ENCODE measurements around the gene PHLPP1.
"Not testable (repeated sequence)": the region's sequence is repeated elsewhere in the genome, so short reads cannot be mapped to it uniquely, and the experiment has no call there.

The PHLPP1 gene

DNA sequence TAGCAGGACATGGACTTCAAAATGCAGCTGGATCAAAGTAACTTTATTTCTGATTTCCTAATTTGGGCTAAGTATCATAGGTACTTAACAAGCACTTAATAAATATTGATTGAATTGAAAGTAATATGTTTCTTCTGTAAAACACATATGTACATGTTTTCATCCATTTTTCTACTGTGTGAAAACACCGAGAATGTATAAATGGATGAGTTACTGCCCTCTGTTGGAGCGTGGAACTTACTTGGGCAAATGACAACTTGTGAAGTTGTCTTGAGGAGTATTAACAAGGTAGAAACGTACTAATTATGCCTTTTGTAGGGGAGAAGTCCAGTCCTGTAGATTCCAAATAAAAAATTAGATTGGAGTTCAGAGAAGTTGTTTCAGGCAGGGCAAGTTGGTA, 87.2 kb downstream of the PHLPP1 start:
- Histone ChIP-seq H2AFZ (ENCODE audit: low read length) (no peak overlapping the region), H3K79me1 (ENCODE audit: low read depth, low read length) (peaks cover 1% of the 10 kb centered on the region), H3K27ac (replicated peaks; ENCODE audit: low read length) (no peak overlapping the region), H2BK5ac (ENCODE audit: low read length) (no peak overlapping the region), H3K23ac (ENCODE audit: low read depth, low read length, poor library complexity) (no peak overlapping the region), H3K4me1 (ENCODE audit: control insufficient read depth in 2 of 2, insufficient read depth in 1 of 2, low read depth in 1 of 2, low read length in 2 of 2) (peaks cover 3 to 14% of the 10 kb centered on the region in 2 donors), H3K4me2 (ENCODE audit: insufficient read depth, low read length, poor library complexity, severe bottlenecking) (no peak overlapping the region), H2AK5ac (ENCODE audit: low read depth, low read length) (no peak overlapping the region), H2BK15ac (ENCODE audit: low read length) (no peak overlapping the region), H4K91ac (ENCODE audit: low read depth, low read length, poor library complexity) (no peak overlapping the region), H3K27me3 (ENCODE audit: control insufficient read depth in 3 of 3, insufficient read depth in 3 of 3, low read depth in 1 of 3, low read length in 3 of 3) (no peaks in the 10 kb centered on the region), H3K4ac (ENCODE audit: low read length) (no peak overlapping the region), H3K14ac (ENCODE audit: low read length) (no peak overlapping the region), H2BK120ac (ENCODE audit: low read depth, low read length) (no peak overlapping the region), H3K4me3 (ENCODE audit: low read length in 2 of 2) (no peak overlapping the region), H3K9me3 (replicated peaks in 1 of 2; ENCODE audit: control insufficient read depth in 2 of 2, insufficient read depth in 1 of 2, low read depth in 1 of 2, low read length in 2 of 2) (peaks cover 0 to 3% of the 10 kb centered on the region in 2 donors), H3K18ac (ENCODE audit: low read length) (no peak overlapping the region), H3K36me3 (replicated peaks in 1 of 2; ENCODE audit: control insufficient read depth in 2 of 2, insufficient read depth in 2 of 2, low read length in 2 of 2) (no peaks in the 10 kb centered on the region), H4K8ac (ENCODE audit: low read depth, low read length) (no peak overlapping the region), H3K9ac (ENCODE audit: low read depth, low read length, poor library complexity) (no peak overlapping the region), H2BK12ac (ENCODE audit: low read length) (no peak overlapping the region)
- WGBS, 2 donors (ENCODE audit: extremely low coverage in 2 of 2, insufficient read length in 2 of 2, insufficient replicate concordance in 1 of 2): no CpG with 5 or more reads among the region's 3 CpGs
- no peak for DNase-seq (ENCODE audit: low spot score)

DNA sequence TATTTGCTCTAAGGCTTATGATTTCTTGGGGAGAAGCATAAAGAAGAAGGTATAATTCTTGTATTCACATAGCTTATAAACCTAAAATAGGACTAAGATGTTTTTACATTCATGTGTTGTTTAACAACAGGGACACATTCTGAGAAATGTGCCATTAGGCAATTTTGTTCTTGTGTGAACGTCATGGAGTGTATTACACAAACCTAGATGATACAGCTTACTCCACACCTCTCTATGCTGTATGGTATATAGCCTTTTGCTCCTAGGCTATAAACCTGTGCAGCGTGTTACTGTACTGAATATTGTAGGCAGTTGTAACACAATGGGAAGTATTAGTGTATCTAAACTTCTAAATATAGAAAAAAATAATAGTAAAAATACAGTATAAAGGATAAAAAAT, 92.1 kb downstream of the PHLPP1 start:
- Histone ChIP-seq H3K27ac (replicated peaks; ENCODE audit: low read length) (no peak overlapping the region), H4K91ac (ENCODE audit: low read depth, low read length, poor library complexity) (no peak overlapping the region), H3K18ac (ENCODE audit: low read length) (no peak overlapping the region), H2BK12ac (ENCODE audit: low read length) (no peak overlapping the region), H3K4ac (ENCODE audit: low read length) (no peak overlapping the region), H2AFZ (ENCODE audit: low read length) (no peak overlapping the region), H3K23ac (ENCODE audit: low read depth, low read length, poor library complexity) (no peak overlapping the region), H2BK120ac (ENCODE audit: low read depth, low read length) (no peak overlapping the region), H3K9ac (ENCODE audit: low read depth, low read length, poor library complexity) (no peak overlapping the region), H3K9me3 (replicated peaks in 1 of 2; ENCODE audit: control insufficient read depth in 2 of 2, insufficient read depth in 1 of 2, low read depth in 1 of 2, low read length in 2 of 2) (peaks cover 0 to 3% of the 10 kb centered on the region in 2 donors), H3K14ac (ENCODE audit: low read length) (no peak overlapping the region), H4K8ac (ENCODE audit: low read depth, low read length) (no peak overlapping the region), H2BK15ac (ENCODE audit: low read length) (no peak overlapping the region), H3K27me3 (ENCODE audit: control insufficient read depth in 3 of 3, insufficient read depth in 3 of 3, low read depth in 1 of 3, low read length in 3 of 3) (no peaks in the 10 kb centered on the region), H3K4me3 (ENCODE audit: low read length in 2 of 2) (no peak overlapping the region), H3K4me1 (ENCODE audit: control insufficient read depth in 2 of 2, insufficient read depth in 1 of 2, low read depth in 1 of 2, low read length in 2 of 2) (peaks cover 3 to 5% of the 10 kb centered on the region in 2 donors), H3K79me1 (ENCODE audit: low read depth, low read length) (peaks cover 1% of the 10 kb centered on the region), H2AK5ac (ENCODE audit: low read depth, low read length) (no peak overlapping the region), H3K36me3 (replicated peaks in 1 of 2; ENCODE audit: control insufficient read depth in 2 of 2, insufficient read depth in 2 of 2, low read length in 2 of 2) (no peaks in the 10 kb centered on the region), H2BK5ac (ENCODE audit: low read length) (no peak overlapping the region), H3K4me2 (ENCODE audit: insufficient read depth, low read length, poor library complexity, severe bottlenecking) (no peak overlapping the region)
- no peak for DNase-seq (ENCODE audit: low spot score)
- no CpG with 5 or more reads among the region's 2 CpGs for WGBS, 2 donors (ENCODE audit: extremely low coverage in 2 of 2, insufficient read length in 2 of 2, insufficient replicate concordance in 1 of 2)

DNA sequence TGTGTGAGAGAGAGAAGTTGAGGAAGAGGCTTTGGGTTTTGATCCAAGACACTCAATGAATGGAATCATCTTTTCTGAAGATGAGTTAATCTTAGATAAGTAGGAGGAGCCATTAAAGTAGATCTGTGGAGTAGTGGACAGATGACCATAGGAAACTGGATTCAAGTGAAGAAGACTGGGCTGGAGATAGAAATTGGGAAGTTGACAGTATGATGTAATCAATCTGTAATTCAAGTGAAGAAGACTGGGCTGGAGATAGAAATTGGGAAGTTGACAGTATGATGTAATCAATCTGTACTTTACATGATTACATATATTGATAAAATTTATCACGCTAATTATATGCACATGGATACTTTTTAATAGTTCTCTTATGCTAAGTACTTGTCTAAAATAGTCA, 92.8 kb downstream of the PHLPP1 start:
- no peak overlapping the region for H2AK5ac ChIP-seq (ENCODE audit: low read depth, low read length)
- no peaks in the 10 kb centered on the region for H3K36me3 ChIP-seq (replicated peaks in 1 of 2; ENCODE audit: control insufficient read depth in 2 of 2, insufficient read depth in 2 of 2, low read length in 2 of 2)
- H3K27me3 ChIP-seq (ENCODE audit: control insufficient read depth in 3 of 3, insufficient read depth in 3 of 3, low read depth in 1 of 3, low read length in 3 of 3): no peaks in the 10 kb centered on the region
- no CpG with 5 or more reads among the region's 1 CpG for WGBS, 2 donors (ENCODE audit: extremely low coverage in 2 of 2, insufficient read length in 2 of 2, insufficient replicate concordance in 1 of 2)
- H3K4ac ChIP-seq (ENCODE audit: low read length): no peak overlapping the region
- peaks cover 0 to 3% of the 10 kb centered on the region in 2 donors for H3K9me3 ChIP-seq (replicated peaks in 1 of 2; ENCODE audit: control insufficient read depth in 2 of 2, insufficient read depth in 1 of 2, low read depth in 1 of 2, low read length in 2 of 2)
- no peak overlapping the region for H3K4me2 ChIP-seq (ENCODE audit: insufficient read depth, low read length, poor library complexity, severe bottlenecking)
- no peak overlapping the region for H2BK5ac ChIP-seq (ENCODE audit: low read length)
- no peak for DNase-seq (ENCODE audit: low spot score)
- no peak overlapping the region for H4K91ac ChIP-seq (ENCODE audit: low read depth, low read length, poor library complexity)
- no peak overlapping the region for H3K27ac ChIP-seq (replicated peaks; ENCODE audit: low read length)
- H2BK12ac ChIP-seq (ENCODE audit: low read length): no peak overlapping the region
- no peak overlapping the region for H3K14ac ChIP-seq (ENCODE audit: low read length)
- H3K9ac ChIP-seq (ENCODE audit: low read depth, low read length, poor library complexity): no peak overlapping the region
- peaks cover 1% of the 10 kb centered on the region for H3K79me1 ChIP-seq (ENCODE audit: low read depth, low read length)
- peaks cover 3 to 7% of the 10 kb centered on the region in 2 donors for H3K4me1 ChIP-seq (ENCODE audit: control insufficient read depth in 2 of 2, insufficient read depth in 1 of 2, low read depth in 1 of 2, low read length in 2 of 2)
- H3K18ac ChIP-seq (ENCODE audit: low read length): no peak overlapping the region
- H3K23ac ChIP-seq (ENCODE audit: low read depth, low read length, poor library complexity): no peak overlapping the region
- no peak overlapping the region for H2BK15ac ChIP-seq (ENCODE audit: low read length)
- H4K8ac ChIP-seq (ENCODE audit: low read depth, low read length): no peak overlapping the region
- H3K4me3 ChIP-seq (ENCODE audit: low read length in 2 of 2): no peak overlapping the region
- H2AFZ ChIP-seq (ENCODE audit: low read length): no peak overlapping the region
- H2BK120ac ChIP-seq (ENCODE audit: low read depth, low read length): no peak overlapping the region

DNA sequence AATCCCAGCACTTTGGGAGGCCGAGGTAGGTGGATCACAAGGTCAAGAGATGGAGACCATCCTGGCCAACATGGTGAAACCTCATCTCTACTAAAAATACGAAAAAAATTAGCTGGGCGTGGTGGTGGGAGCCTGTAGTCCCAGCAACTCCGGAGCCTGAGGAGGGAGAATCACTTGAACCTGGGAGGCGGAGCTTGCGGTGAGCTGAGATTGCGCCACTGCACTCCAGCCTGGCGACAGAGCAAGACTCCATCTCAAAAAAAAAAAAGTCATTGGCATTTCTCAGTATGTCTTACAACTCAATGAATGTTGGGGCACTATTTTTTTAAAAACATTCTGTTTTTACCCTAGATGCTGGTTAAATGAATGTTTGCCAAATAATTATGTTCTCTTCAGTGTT, 94.1 kb downstream of the PHLPP1 start:
- not testable (repeated sequence) for H3K27ac ChIP-seq (replicated peaks; ENCODE audit: low read length); H2BK15ac ChIP-seq (ENCODE audit: low read length); H4K8ac ChIP-seq (ENCODE audit: low read depth, low read length); H3K23ac ChIP-seq (ENCODE audit: low read depth, low read length, poor library complexity); H3K27me3 ChIP-seq (ENCODE audit: control insufficient read depth in 3 of 3, insufficient read depth in 3 of 3, low read depth in 1 of 3, low read length in 3 of 3); H3K9me3 ChIP-seq (replicated peaks in 1 of 2; ENCODE audit: control insufficient read depth in 2 of 2, insufficient read depth in 1 of 2, low read depth in 1 of 2, low read length in 2 of 2); H2AFZ ChIP-seq (ENCODE audit: low read length); H3K4me2 ChIP-seq (ENCODE audit: insufficient read depth, low read length, poor library complexity, severe bottlenecking); H3K4ac ChIP-seq (ENCODE audit: low read length); H2BK120ac ChIP-seq (ENCODE audit: low read depth, low read length); H2BK5ac ChIP-seq (ENCODE audit: low read length); H2AK5ac ChIP-seq (ENCODE audit: low read depth, low read length); H3K14ac ChIP-seq (ENCODE audit: low read length); H4K91ac ChIP-seq (ENCODE audit: low read depth, low read length, poor library complexity); DNase-seq (ENCODE audit: low spot score); H3K18ac ChIP-seq (ENCODE audit: low read length); H3K36me3 ChIP-seq (replicated peaks in 1 of 2; ENCODE audit: control insufficient read depth in 2 of 2, insufficient read depth in 2 of 2, low read length in 2 of 2); H3K4me3 ChIP-seq (ENCODE audit: low read length in 2 of 2); H2BK12ac ChIP-seq (ENCODE audit: low read length); H3K79me1 ChIP-seq (ENCODE audit: low read depth, low read length); H3K9ac ChIP-seq (ENCODE audit: low read depth, low read length, poor library complexity)
- WGBS, 2 donors (ENCODE audit: extremely low coverage in 2 of 2, insufficient read length in 2 of 2, insufficient replicate concordance in 1 of 2): no CpG with 5 or more reads among the region's 8 CpGs
- H3K4me1 ChIP-seq (ENCODE audit: control insufficient read depth in 2 of 2, insufficient read depth in 1 of 2, low read depth in 1 of 2, low read length in 2 of 2): peaks cover 3 to 14% of the 10 kb centered on the region in 2 donors

Measured in neuronal stem cell (in vitro differentiated cells).